DMS 273 (cell line): Measurements from ENCODE around the gene HSPB1.
"Not testable (repeated sequence)": the region's sequence is repeated elsewhere in the genome, so short reads cannot be mapped to it uniquely, and the experiment has no call there.

Source experiments
- DNase-seq: peaks from one replicate; lab custom pipeline; 2025; ENCODE audit not compliant: unreplicated experiment; lab: John Stamatoyannopoulos, UW

The HSPB1 gene

GRCh38 chr7:76302347-76303201 is at the start of gene HSPB1:
Gene HSPB1, plus strand, starts transcription at chr7:76302673. Its CDS starts 40 bp downstream, at chr7:76302713.
- DNase-seq: peak; percentile 97

- DNase-seq: no peak
Measured at GRCh38 chr7:76254781-76255180, 47.7 kb upstream of the HSPB1 start.

GRCh38 chr7:76257973-76258372 is 44.5 kb upstream of the HSPB1 start:
- DNase-seq: peak; percentile 59

GRCh38 chr7:76259124-76260093 is 43.1 kb upstream of the HSPB1 start:
- no peak for DNase-seq

- DNase-seq: peak; percentile 52
Measured at GRCh38 chr7:76260171-76260703, 42.2 kb upstream of the HSPB1 start.

GRCh38 chr7:76261329-76261728 is 41.1 kb upstream of the HSPB1 start:
- no peak for DNase-seq

- no peak for DNase-seq
Measured at GRCh38 chr7:76261931-76262330, 40.5 kb upstream of the HSPB1 start.

GRCh38 chr7:76262683-76263402 is 39.6 kb upstream of the HSPB1 start:
- DNase-seq: peak; percentile 94

GRCh38 chr7:76265299-76265698 is 37.2 kb upstream of the HSPB1 start:
- DNase-seq: no peak

GRCh38 chr7:76267107-76267893 is 35.2 kb upstream of the HSPB1 start:
- no peak for DNase-seq

GRCh38 chr7:76267894-76268183 is 34.6 kb upstream of the HSPB1 start:
- DNase-seq: no peak

- DNase-seq: no peak
Measured at GRCh38 chr7:76268376-76268775, 34.1 kb upstream of the HSPB1 start.

- DNase-seq: no peak
Measured at GRCh38 chr7:76269895-76270294, 32.6 kb upstream of the HSPB1 start.

GRCh38 chr7:76271384-76271783 is 31.1 kb upstream of the HSPB1 start:
- not testable (repeated sequence) for DNase-seq

- DNase-seq: no peak
Measured at GRCh38 chr7:76272142-76272541, 30.3 kb upstream of the HSPB1 start.

- no peak for DNase-seq
Measured at GRCh38 chr7:76272851-76273497, 29.5 kb upstream of the HSPB1 start.

- DNase-seq: no peak
Measured at GRCh38 chr7:76273503-76273902, 29.0 kb upstream of the HSPB1 start.

- peak; percentile 69 for DNase-seq
Measured at GRCh38 chr7:76278540-76278939, 23.9 kb upstream of the HSPB1 start.

GRCh38 chr7:76280408-76280807 is 22.1 kb upstream of the HSPB1 start:
- no peak for DNase-seq
